Calu3 (cell line): ENCODE data around the gene MCF2L. TPM values are rescaled to one million over a fixed set of nuclear protein-coding genes. Genes with fewer than 3 reads are reported as not detected.

Source experiments
- BruUV-seq: library from RNA; stranded (reverse); fragments of 400-500 nt; replicated peaks from 2 replicates; lab custom pipeline; 2021; lab: Mats Ljungman, UMichigan
- CTCF ChIA-PET: fragments of 300-600 bp; sonication (Branson Sonifier 250); formaldehyde crosslinking; loops from one replicate; lab custom pipeline; 2022; ENCODE audit warnings: antibody characterized with exemption; lab: Charles Lee
- DNase-seq: peaks from one replicate; pipeline ENCODE4 v3.0.0; 2022
- H3K27ac Mint-ChIP-seq: one replicate; pipeline ENCODE4 v1.8.0; 2022; ENCODE audit warnings: mixed read lengths; ENCODE audit not compliant: unreplicated experiment
- H3K27me3 Mint-ChIP-seq: one replicate; pipeline ENCODE4 v1.8.0; 2022; ENCODE audit warnings: mixed read lengths; ENCODE audit not compliant: unreplicated experiment
- H3K36me3 Mint-ChIP-seq: one replicate; pipeline ENCODE4 v1.8.0; 2022; ENCODE audit warnings: mild to moderate bottlenecking, moderate library complexity, mixed read lengths; ENCODE audit not compliant: insufficient read depth, unreplicated experiment
- H3K4me1 Mint-ChIP-seq: one replicate; pipeline ENCODE4 v1.8.0; 2022; ENCODE audit warnings: mild to moderate bottlenecking, low read depth, mixed read lengths; ENCODE audit not compliant: unreplicated experiment
- H3K4me3 Mint-ChIP-seq: one replicate; pipeline ENCODE4 v1.8.0; 2022; ENCODE audit warnings: mild to moderate bottlenecking, low read depth, moderate library complexity, mixed read lengths; ENCODE audit not compliant: unreplicated experiment
- H3K9me3 Mint-ChIP-seq: one replicate; pipeline ENCODE4 v1.8.0; 2022; ENCODE audit warnings: low read depth, mixed read lengths; ENCODE audit not compliant: unreplicated experiment
- intact Hi-C: fragments of 100-400 bp; cut with micrococcal nuclease; formaldehyde crosslinking; loops from one replicate; pipeline ENCODE4 v1.10.0; 2022; ENCODE audit not compliant: unreplicated experiment
- total RNA-seq: library from RNA; stranded (reverse); gene quantifications from 2 replicates; pipeline ENCODE4 v1.2.3, GENCODE V29; 2022
- TF ChIP-seq, protein P1 (sequence below): fragments of 200-600 bp; IDR thresholded peaks from one replicate; pipeline ENCODE4 v1.8.0; 2022; ENCODE audit warnings: antibody characterized with exemption; ENCODE audit not compliant: unreplicated experiment

The MCF2L gene
- total RNA-seq, 1 experiment from 2014 or later = 12.9 TPM

DNA sequence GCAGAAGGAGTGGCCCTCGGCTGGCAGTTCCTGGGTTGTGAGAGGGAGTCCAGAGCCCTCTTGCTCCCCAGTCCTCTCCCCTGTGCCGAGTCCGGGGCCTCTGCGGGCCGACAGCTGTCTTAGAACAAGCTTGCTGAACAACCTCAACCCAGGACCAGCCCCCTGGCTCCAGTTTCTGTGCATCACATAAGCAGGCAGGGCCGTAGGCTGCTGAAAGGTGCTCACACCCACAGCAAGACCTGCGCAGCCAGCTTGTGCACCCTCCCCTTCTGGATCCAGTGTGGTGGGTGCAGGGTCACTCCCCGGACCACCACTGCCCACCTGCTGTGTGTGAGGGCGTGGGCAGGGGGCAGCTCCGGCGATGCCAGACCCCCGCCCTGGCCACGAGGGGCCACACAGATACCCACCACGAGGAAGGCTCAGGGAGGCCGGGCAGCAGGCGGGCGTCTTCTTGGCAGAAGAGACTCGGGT is 111.4 kb downstream of the MCF2L start:
- no TSS peak for BruUV-seq
- CTCF ChIA-PET = no interaction called here
- intact Hi-C loops = no loop called here
- no peaks in the 10 kb centered on the region for H3K27me3 Mint-ChIP-seq
- H3K4me3 Mint-ChIP-seq = no peak overlapping the region
- H3K36me3 Mint-ChIP-seq = peaks cover 5% of the 10 kb centered on the region
- H3K9me3 Mint-ChIP-seq = no peaks in the 10 kb centered on the region
- TF ChIP-seq, protein P1, sequence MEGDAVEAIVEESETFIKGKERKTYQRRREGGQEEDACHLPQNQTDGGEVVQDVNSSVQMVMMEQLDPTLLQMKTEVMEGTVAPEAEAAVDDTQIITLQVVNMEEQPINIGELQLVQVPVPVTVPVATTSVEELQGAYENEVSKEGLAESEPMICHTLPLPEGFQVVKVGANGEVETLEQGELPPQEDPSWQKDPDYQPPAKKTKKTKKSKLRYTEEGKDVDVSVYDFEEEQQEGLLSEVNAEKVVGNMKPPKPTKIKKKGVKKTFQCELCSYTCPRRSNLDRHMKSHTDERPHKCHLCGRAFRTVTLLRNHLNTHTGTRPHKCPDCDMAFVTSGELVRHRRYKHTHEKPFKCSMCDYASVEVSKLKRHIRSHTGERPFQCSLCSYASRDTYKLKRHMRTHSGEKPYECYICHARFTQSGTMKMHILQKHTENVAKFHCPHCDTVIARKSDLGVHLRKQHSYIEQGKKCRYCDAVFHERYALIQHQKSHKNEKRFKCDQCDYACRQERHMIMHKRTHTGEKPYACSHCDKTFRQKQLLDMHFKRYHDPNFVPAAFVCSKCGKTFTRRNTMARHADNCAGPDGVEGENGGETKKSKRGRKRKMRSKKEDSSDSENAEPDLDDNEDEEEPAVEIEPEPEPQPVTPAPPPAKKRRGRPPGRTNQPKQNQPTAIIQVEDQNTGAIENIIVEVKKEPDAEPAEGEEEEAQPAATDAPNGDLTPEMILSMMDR = no peak
- H3K4me1 Mint-ChIP-seq = no peaks in the 10 kb centered on the region
- no peak overlapping the region for H3K27ac Mint-ChIP-seq
- no peak for DNase-seq

DNA sequence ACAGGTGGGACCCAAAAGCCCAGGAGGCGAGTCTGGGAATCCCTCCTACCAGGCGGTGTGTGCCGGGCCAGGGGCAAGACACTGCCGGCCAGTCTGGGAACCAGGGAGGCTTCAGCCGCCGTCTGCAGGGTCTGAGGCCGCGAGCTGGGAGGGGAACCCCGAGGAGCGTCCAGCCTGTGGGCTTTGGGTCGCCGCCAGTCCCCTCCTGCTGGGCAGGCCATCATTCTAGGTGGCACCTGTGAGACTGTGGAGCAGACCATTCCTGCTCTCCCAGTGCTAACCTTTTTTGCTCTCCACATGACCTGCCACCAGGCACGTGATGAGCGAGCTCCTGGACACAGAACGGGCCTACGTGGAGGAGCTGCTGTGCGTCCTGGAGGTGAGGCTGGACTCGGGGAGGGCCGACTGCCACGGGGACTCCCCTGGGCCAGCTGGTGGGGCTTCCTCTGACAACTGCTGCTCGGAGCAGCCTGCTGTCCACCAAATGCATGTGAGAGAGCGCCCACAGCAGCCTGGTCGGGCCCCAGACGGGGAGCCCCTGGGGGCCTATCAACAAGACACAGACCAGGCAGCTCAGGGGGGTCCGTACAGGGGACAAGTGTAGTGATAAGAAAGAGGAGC is 112.0 kb downstream of the MCF2L start:
- DNase-seq = no peak
- CTCF ChIA-PET = no interaction called here
- H3K4me3 Mint-ChIP-seq = no peak overlapping the region
- no peaks in the 10 kb centered on the region for H3K9me3 Mint-ChIP-seq
- TF ChIP-seq, protein P1 = no peak
- no peaks in the 10 kb centered on the region for H3K4me1 Mint-ChIP-seq
- BruUV-seq = no TSS peak
- H3K27ac Mint-ChIP-seq = no peak overlapping the region
- peaks cover 5% of the 10 kb centered on the region for H3K36me3 Mint-ChIP-seq
- intact Hi-C loops = no loop called here
- H3K27me3 Mint-ChIP-seq = no peaks in the 10 kb centered on the region

DNA sequence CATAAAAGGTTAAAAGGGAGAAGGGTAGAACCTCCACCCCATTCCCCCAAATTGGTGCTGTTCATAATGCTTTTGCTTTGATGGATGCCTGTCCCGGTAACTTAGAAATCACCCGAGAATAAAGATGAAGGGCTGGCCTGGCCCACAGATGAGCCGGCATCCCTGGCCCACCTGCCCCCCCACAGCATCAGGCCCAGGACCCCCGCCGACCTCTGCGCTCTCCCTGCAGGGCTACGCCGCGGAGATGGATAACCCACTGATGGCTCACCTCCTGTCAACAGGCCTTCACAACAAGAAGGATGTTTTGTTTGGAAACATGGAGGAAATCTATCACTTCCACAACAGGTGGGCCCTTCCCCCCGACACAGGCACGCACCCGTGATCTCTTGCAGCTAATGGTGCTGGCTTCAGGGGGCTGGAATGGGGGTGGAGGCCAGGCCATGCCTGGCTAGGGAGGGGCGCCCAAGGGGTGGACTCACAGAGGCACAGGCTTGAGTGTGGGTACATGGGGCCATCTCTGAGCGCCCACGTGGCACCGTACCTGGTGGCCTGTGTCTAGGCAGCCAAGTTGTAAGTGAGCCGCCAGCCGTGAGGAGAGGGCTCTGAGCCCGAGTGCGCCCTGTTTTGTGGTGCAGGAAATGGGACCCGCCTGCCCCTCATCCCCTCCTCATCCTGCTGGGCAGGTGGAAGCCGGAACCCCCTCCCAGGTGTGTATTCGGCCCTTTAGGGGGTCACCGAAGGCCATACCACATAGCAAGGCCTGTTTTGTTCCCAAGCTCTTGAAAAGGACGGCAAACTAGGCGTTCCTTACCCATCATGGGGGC is 113.4 kb downstream of the MCF2L start:
- Mint-ChIP-seq H3K27me3 (no peaks in the 10 kb centered on the region), H3K9me3 (no peaks in the 10 kb centered on the region), H3K4me1 (no peaks in the 10 kb centered on the region), H3K36me3 (peaks cover 5% of the 10 kb centered on the region), H3K27ac (no peak overlapping the region), H3K4me3 (no peak overlapping the region)
- CTCF ChIA-PET = no interaction called here
- intact Hi-C loops = no loop called here
- TF ChIP-seq, protein P1 = no peak
- no TSS peak for BruUV-seq
- no peak for DNase-seq

DNA sequence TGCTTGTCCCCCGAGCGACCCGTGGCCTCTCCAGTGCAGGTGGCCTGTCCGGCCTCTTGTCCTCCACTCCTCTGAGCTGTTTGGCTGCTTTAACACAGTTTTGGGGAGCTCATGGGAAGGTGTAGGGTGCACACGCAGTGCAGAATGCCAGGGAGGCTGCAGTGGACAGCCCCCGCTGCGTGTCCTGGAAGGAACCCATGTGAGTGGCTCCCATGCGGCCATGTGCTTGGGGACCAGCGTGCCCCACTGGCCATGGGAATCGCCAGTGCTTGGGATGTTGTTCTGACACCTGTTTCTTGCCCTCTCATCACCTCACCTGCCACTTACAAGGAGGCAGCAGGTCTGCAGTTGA is 114.0 kb downstream of the MCF2L start:
- TF ChIP-seq, protein P1 = no peak
- no peaks in the 10 kb centered on the region for H3K9me3 Mint-ChIP-seq
- CTCF ChIA-PET = no interaction called here
- H3K27ac Mint-ChIP-seq = no peak overlapping the region
- no peak overlapping the region for H3K4me3 Mint-ChIP-seq
- no peaks in the 10 kb centered on the region for H3K4me1 Mint-ChIP-seq
- no TSS peak for BruUV-seq
- H3K27me3 Mint-ChIP-seq = no peaks in the 10 kb centered on the region
- intact Hi-C loops = no loop called here
- no peak for DNase-seq
- peaks cover 5% of the 10 kb centered on the region for H3K36me3 Mint-ChIP-seq
